ENCODE results near the gene PDLIM4. TPM values are rescaled to one million over a fixed set of nuclear protein-coding genes. Genes with fewer than 3 reads are reported as not detected.

PDLIM4 gene
- total and polyA plus RNA-seq, 2 experiments from 2014 or later = 25.2 to 31.8 TPM

DNA sequence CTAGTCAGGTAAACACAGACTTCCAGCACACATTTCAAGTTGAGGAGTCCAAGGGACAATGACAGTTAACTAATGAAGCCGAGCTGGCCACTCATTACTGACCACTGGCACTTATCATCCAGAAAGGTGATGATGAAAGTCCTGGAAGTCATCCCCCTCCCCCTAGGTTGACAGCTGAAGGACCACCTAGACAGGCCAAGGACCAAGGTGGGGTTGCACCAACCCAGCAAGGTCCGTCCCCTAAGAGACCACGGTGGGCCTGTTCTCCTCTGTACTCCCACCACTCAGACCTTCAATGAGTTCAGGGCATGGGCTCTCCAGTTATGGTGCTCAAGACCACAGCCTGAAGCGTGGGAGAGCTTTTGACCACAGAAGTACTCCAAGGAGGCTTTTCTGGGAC is 43.0 kb upstream of the PDLIM4 start (continued):
- TF ChIP-seq, protein P1, sequence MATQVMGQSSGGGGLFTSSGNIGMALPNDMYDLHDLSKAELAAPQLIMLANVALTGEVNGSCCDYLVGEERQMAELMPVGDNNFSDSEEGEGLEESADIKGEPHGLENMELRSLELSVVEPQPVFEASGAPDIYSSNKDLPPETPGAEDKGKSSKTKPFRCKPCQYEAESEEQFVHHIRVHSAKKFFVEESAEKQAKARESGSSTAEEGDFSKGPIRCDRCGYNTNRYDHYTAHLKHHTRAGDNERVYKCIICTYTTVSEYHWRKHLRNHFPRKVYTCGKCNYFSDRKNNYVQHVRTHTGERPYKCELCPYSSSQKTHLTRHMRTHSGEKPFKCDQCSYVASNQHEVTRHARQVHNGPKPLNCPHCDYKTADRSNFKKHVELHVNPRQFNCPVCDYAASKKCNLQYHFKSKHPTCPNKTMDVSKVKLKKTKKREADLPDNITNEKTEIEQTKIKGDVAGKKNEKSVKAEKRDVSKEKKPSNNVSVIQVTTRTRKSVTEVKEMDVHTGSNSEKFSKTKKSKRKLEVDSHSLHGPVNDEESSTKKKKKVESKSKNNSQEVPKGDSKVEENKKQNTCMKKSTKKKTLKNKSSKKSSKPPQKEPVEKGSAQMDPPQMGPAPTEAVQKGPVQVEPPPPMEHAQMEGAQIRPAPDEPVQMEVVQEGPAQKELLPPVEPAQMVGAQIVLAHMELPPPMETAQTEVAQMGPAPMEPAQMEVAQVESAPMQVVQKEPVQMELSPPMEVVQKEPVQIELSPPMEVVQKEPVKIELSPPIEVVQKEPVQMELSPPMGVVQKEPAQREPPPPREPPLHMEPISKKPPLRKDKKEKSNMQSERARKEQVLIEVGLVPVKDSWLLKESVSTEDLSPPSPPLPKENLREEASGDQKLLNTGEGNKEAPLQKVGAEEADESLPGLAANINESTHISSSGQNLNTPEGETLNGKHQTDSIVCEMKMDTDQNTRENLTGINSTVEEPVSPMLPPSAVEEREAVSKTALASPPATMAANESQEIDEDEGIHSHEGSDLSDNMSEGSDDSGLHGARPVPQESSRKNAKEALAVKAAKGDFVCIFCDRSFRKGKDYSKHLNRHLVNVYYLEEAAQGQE (IDR thresholded peaks at IDR 0.05; ENCODE audit: unreplicated experiment) = no peak
- TF ChIP-seq NANOG (IDR thresholded peaks at IDR 0.05; ENCODE audit: borderline replicate concordance) (no peak), JUNB (IDR thresholded peaks at IDR 0.05; ENCODE audit: unreplicated experiment) (no peak)

DNA sequence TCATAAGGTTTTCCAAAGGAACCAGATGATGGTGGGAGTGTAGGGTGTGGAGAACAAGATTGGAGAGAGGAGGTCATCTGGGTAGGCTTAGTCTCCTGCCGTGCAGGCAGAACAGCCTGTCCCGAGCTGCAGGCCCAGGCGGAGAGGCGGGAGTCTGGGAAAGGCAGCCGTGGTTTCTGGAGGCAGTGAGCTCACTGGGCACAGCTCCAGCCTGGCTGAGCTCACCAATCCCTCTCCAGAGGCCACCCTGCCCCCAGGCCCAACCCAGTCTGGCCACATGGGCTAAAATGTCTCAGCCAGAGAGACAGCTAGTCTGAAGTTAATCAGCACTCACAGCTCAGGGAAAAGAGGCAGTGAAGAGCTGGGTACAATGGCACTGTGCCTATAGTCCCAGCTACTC is 42.2 kb upstream of the PDLIM4 start:
- no peak overlapping the region for H3K4me3 ChIP-seq
- Mint-ChIP-seq H3K36me3 (ENCODE audit: low read depth) (no peaks in the 10 kb centered on the region), H3K9me3 (no peaks in the 10 kb centered on the region), H3K4me3 (no peak overlapping the region), H3K27ac (no peak overlapping the region), H3K4me1 (no peaks in the 10 kb centered on the region; the same call in 2 of the 3 replicates), H3K27me3 (ENCODE audit: insufficient read depth, low read depth, poor library complexity) (peaks cover 5% of the 10 kb centered on the region)
- H3K27me3 ChIP-seq (ENCODE audit: insufficient read depth) = no peaks in the 10 kb centered on the region
- no peaks in the 10 kb centered on the region for H3F3A ChIP-seq (replicated peaks; ENCODE audit: low read depth)
- no peaks in the 10 kb centered on the region for H3K36me3 ChIP-seq (ENCODE audit: insufficient read depth)
- no peak overlapping the region for H3K27ac ChIP-seq (ENCODE audit: low read depth)
- 0 out of 2 replicates have a peak, but pooled peaks cover 5% of the 10 kb centered on the region for H3K9me2 ChIP-seq (ENCODE audit: insufficient read depth)
- no peak overlapping the region for H2AFZ ChIP-seq
- no peaks in the 10 kb centered on the region for H3K4me1 ChIP-seq (ENCODE audit: insufficient read depth)
- H4K20me1 ChIP-seq (replicated peaks; ENCODE audit: insufficient read depth) = no peaks in the 10 kb centered on the region
- no peak overlapping the region for H3K4me2 ChIP-seq
- DNase-seq (ENCODE audit: low spot score) = no peak
- no peaks in the 10 kb centered on the region for H3K79me2 ChIP-seq (replicated peaks; ENCODE audit: insufficient read depth)
- TF ChIP-seq, protein P2, sequence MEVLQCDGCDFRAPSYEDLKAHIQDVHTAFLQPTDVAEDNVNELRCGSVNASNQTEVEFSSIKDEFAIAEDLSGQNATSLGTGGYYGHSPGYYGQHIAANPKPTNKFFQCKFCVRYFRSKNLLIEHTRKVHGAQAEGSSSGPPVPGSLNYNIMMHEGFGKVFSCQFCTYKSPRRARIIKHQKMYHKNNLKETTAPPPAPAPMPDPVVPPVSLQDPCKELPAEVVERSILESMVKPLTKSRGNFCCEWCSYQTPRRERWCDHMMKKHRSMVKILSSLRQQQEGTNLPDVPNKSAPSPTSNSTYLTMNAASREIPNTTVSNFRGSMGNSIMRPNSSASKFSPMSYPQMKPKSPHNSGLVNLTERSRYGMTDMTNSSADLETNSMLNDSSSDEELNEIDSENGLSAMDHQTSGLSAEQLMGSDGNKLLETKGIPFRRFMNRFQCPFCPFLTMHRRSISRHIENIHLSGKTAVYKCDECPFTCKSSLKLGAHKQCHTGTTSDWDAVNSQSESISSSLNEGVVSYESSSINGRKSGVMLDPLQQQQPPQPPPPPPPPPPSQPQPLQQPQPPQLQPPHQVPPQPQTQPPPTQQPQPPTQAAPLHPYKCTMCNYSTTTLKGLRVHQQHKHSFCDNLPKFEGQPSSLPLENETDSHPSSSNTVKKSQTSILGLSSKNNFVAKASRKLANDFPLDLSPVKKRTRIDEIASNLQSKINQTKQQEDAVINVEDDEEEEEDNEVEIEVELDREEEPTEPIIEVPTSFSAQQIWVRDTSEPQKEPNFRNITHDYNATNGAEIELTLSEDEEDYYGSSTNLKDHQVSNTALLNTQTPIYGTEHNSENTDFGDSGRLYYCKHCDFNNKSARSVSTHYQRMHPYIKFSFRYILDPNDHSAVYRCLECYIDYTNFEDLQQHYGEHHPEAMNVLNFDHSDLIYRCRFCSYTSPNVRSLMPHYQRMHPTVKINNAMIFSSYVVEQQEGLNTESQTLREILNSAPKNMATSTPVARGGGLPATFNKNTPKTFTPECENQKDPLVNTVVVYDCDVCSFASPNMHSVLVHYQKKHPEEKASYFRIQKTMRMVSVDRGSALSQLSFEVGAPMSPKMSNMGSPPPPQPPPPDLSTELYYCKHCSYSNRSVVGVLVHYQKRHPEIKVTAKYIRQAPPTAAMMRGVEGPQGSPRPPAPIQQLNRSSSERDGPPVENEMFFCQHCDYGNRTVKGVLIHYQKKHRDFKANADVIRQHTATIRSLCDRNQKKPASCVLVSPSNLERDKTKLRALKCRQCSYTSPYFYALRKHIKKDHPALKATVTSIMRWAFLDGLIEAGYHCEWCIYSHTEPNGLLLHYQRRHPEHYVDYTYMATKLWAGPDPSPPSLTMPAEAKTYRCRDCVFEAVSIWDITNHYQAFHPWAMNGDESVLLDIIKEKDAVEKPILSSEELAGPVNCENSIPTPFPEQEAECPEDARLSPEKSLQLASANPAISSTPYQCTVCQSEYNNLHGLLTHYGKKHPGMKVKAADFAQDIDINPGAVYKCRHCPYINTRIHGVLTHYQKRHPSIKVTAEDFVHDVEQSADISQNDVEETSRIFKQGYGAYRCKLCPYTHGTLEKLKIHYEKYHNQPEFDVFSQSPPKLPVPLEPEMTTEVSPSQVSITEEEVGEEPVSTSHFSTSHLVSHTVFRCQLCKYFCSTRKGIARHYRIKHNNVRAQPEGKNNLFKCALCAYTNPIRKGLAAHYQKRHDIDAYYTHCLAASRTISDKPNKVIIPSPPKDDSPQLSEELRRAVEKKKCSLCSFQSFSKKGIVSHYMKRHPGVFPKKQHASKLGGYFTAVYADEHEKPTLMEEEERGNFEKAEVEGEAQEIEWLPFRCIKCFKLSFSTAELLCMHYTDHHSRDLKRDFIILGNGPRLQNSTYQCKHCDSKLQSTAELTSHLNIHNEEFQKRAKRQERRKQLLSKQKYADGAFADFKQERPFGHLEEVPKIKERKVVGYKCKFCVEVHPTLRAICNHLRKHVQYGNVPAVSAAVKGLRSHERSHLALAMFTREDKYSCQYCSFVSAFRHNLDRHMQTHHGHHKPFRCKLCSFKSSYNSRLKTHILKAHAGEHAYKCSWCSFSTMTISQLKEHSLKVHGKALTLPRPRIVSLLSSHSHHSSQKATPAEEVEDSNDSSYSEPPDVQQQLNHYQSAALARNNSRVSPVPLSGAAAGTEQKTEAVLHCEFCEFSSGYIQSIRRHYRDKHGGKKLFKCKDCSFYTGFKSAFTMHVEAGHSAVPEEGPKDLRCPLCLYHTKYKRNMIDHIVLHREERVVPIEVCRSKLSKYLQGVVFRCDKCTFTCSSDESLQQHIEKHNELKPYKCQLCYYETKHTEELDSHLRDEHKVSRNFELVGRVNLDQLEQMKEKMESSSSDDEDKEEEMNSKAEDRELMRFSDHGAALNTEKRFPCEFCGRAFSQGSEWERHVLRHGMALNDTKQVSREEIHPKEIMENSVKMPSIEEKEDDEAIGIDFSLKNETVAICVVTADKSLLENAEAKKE (CRISPR knock-in tag; IDR thresholded peaks at IDR 0.05) = no peak
- TF ChIP-seq, protein P3, sequence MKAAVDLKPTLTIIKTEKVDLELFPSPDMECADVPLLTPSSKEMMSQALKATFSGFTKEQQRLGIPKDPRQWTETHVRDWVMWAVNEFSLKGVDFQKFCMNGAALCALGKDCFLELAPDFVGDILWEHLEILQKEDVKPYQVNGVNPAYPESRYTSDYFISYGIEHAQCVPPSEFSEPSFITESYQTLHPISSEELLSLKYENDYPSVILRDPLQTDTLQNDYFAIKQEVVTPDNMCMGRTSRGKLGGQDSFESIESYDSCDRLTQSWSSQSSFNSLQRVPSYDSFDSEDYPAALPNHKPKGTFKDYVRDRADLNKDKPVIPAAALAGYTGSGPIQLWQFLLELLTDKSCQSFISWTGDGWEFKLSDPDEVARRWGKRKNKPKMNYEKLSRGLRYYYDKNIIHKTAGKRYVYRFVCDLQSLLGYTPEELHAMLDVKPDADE (IDR thresholded peaks at IDR 0.05) = no peak
- no peak for TF ChIP-seq STAT1 (IDR thresholded peaks at IDR 0.05; ENCODE audit: unreplicated experiment)
- TF ChIP-seq, protein P4, sequence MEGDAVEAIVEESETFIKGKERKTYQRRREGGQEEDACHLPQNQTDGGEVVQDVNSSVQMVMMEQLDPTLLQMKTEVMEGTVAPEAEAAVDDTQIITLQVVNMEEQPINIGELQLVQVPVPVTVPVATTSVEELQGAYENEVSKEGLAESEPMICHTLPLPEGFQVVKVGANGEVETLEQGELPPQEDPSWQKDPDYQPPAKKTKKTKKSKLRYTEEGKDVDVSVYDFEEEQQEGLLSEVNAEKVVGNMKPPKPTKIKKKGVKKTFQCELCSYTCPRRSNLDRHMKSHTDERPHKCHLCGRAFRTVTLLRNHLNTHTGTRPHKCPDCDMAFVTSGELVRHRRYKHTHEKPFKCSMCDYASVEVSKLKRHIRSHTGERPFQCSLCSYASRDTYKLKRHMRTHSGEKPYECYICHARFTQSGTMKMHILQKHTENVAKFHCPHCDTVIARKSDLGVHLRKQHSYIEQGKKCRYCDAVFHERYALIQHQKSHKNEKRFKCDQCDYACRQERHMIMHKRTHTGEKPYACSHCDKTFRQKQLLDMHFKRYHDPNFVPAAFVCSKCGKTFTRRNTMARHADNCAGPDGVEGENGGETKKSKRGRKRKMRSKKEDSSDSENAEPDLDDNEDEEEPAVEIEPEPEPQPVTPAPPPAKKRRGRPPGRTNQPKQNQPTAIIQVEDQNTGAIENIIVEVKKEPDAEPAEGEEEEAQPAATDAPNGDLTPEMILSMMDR (conservative IDR thresholded peaks at IDR 0.05; ENCODE audit: low read depth in 2 of 2) = no peak
- TF ChIP-seq JUNB (IDR thresholded peaks at IDR 0.05; ENCODE audit: unreplicated experiment) = no peak
- TF ChIP-seq EZH2phosphoT487 (IDR thresholded peaks at IDR 0.05; ENCODE audit: unreplicated experiment) = no peak
- TF ChIP-seq ZNF331 (CRISPR knock-in tag; IDR thresholded peaks at IDR 0.05; ENCODE audit: low read depth) = no peak
- TF ChIP-seq ZNF114 (CRISPR knock-in tag; IDR thresholded peaks at IDR 0.05) = no peak
- TF ChIP-seq NANOG (IDR thresholded peaks at IDR 0.05; ENCODE audit: borderline replicate concordance) = no peak
- no peak for TF ChIP-seq CREB1 (CRISPR knock-in tag; IDR thresholded peaks at IDR 0.05; ENCODE audit: low read depth)
- no peak for TF ChIP-seq POLR2AphosphoS5 (IDR thresholded peaks at IDR 0.05; ENCODE audit: low read depth)
- ATAC-seq = no peak

All from GM23338 (cell line).